ENCODE data around the gene CHST15. TPM values are rescaled to one million over a fixed set of nuclear protein-coding genes. Genes with fewer than 3 reads are reported as not detected.

The CHST15 gene
- total RNA-seq, 2 donors from 2014 or later, result 4.7 to 10.2 TPM

DNA sequence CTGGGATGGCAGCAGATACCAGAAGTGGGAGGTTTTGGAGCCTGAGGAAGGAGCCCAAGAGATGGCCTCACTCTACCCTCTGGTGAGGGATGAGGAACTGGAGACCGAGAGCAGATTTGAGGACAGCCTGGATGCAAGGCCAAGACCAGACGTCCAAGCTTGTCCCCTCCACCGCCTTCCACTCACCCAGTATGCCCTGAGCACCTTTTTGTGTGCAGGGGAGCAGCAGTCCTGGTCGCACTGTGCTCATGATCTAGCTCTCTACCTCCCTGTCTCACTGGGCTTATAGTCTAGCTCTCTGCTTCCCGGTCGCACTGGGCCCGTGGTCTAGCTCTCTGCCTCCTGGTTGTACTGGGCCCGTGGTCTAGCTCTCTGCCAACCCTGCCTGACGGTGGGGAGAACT, 33.6 kb upstream of the CHST15 start:
- no peak for DNase-seq
- Histone ChIP-seq H3K9me3 (no peaks in the 10 kb centered on the region), H3K4me1 (no peaks in the 10 kb centered on the region), H3K9ac (ENCODE audit: low read depth in 2 of 2, low read length in 2 of 2) (no peak overlapping the region), H3K27me3 (no peaks in the 10 kb centered on the region), H3K36me3 (no peaks in the 10 kb centered on the region), H3K27ac (no peak overlapping the region), H3K4me3 (no peak overlapping the region)
- intact Hi-C loops (cut with DNase I), result no loop called here
- TF ChIP-seq, protein P1, sequence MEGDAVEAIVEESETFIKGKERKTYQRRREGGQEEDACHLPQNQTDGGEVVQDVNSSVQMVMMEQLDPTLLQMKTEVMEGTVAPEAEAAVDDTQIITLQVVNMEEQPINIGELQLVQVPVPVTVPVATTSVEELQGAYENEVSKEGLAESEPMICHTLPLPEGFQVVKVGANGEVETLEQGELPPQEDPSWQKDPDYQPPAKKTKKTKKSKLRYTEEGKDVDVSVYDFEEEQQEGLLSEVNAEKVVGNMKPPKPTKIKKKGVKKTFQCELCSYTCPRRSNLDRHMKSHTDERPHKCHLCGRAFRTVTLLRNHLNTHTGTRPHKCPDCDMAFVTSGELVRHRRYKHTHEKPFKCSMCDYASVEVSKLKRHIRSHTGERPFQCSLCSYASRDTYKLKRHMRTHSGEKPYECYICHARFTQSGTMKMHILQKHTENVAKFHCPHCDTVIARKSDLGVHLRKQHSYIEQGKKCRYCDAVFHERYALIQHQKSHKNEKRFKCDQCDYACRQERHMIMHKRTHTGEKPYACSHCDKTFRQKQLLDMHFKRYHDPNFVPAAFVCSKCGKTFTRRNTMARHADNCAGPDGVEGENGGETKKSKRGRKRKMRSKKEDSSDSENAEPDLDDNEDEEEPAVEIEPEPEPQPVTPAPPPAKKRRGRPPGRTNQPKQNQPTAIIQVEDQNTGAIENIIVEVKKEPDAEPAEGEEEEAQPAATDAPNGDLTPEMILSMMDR (IDR thresholded peaks at IDR 0.05), result no peak

GRCh38 chr10:124126145-124126982, 33.0 kb upstream of the CHST15 start:
- no peaks in the 10 kb centered on the region for H3K9me3 ChIP-seq
- H3K27me3 ChIP-seq, result no peaks in the 10 kb centered on the region
- no peak overlapping the region for H3K27ac ChIP-seq
- no peaks in the 10 kb centered on the region for H3K4me1 ChIP-seq
- H3K4me3 ChIP-seq, result no peak overlapping the region
- DNase-seq, result no peak
- H3K9ac ChIP-seq (ENCODE audit: low read depth in 2 of 2, low read length in 2 of 2), result no peak overlapping the region
- H3K36me3 ChIP-seq, result no peaks in the 10 kb centered on the region
- TF ChIP-seq, protein P1 (IDR thresholded peaks at IDR 0.05), result no peak
- intact Hi-C loops (cut with DNase I), result no loop called here

GRCh38 chr10:124125305-124126116, 32.1 kb upstream of the CHST15 start:
- no peak for DNase-seq
- intact Hi-C loops (cut with DNase I), result no loop called here
- no peak overlapping the region for H3K27ac ChIP-seq
- TF ChIP-seq, protein P1 (IDR thresholded peaks at IDR 0.05), result no peak
- no peaks in the 10 kb centered on the region for H3K9me3 ChIP-seq
- H3K9ac ChIP-seq (ENCODE audit: low read depth in 2 of 2, low read length in 2 of 2), result no peak overlapping the region
- H3K36me3 ChIP-seq, result no peaks in the 10 kb centered on the region
- H3K4me1 ChIP-seq, result no peaks in the 10 kb centered on the region
- H3K27me3 ChIP-seq, result no peaks in the 10 kb centered on the region
- no peak overlapping the region for H3K4me3 ChIP-seq

DNA sequence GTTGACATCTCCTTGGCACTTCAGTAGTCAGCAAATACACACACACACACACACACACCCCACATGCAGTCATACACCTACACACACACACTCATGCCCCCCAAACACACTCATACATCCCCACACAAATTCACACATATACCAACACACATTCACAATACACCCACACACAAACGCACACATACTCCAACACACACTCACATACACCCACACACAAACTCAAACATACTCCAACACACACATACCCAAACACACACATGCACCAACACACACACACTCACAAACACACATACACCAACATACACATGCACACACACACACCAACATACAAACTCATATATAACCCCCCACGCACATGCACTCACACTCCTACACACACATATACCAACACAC, 31.4 kb upstream of the CHST15 start:
- intact Hi-C loops (cut with DNase I), result no loop called here
- H3K27me3 ChIP-seq, result no peaks in the 10 kb centered on the region
- H3K9ac ChIP-seq (ENCODE audit: low read depth in 2 of 2, low read length in 2 of 2), result no peak overlapping the region
- no peak overlapping the region for H3K27ac ChIP-seq
- TF ChIP-seq, protein P1 (IDR thresholded peaks at IDR 0.05), result no peak
- H3K9me3 ChIP-seq, result no peaks in the 10 kb centered on the region
- H3K36me3 ChIP-seq, result no peaks in the 10 kb centered on the region
- DNase-seq, result no peak
- no peak overlapping the region for H3K4me3 ChIP-seq
- H3K4me1 ChIP-seq, result no peaks in the 10 kb centered on the region

DNA sequence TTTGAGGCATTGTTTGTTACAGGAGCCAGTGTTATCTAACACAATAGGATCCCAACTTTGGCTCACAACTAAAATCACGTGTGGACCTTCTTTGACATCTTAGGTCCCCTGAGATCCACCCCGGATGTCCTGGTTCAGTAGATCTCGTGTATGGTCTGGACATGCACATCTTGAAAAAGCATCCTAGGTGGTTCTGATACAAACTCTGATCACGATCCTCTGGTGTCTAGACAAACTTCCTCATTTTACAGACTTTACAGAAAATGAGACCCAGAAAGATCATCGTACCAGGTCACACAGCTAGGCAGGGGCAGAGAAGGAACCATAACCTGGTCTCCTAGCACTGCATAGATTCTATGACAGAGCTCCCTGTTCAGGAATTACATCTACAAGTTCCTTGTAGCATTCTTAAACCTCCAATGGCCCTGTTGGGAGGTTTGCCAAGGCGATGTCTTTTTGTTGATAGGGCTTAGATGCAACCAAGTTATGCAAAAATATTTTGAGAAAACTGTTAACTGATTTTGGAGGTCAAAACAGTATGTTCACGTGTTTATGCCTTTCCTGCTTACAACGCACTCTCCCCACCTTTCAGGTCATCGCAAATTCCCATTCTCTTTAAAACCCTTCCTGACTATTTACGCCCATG, 30.8 kb upstream of the CHST15 start:
- H3K27me3 ChIP-seq, result no peaks in the 10 kb centered on the region
- DNase-seq, result no peak
- H3K4me1 ChIP-seq, result no peaks in the 10 kb centered on the region
- intact Hi-C loops (cut with DNase I), result no loop called here
- H3K9ac ChIP-seq (ENCODE audit: low read depth in 2 of 2, low read length in 2 of 2), result no peak overlapping the region
- H3K9me3 ChIP-seq, result no peaks in the 10 kb centered on the region
- no peak overlapping the region for H3K27ac ChIP-seq
- TF ChIP-seq, protein P1 (IDR thresholded peaks at IDR 0.05), result no peak
- H3K36me3 ChIP-seq, result no peaks in the 10 kb centered on the region
- H3K4me3 ChIP-seq, result no peak overlapping the region

All from colonic mucosa (tissue), 4 donors.